AG04449 (cell line): ENCODE results near the gene RASGEF1B.

ENCODE experiments used
- CTCF ChIA-PET: fragments of 350-600 bp; formaldehyde crosslinking; extraction: SDS; loops from one replicate; lab custom pipeline; 2021; ENCODE audit warnings: antibody characterized with exemption; lab: Yijun Ruan, JAX
- POLR2A ChIA-PET: fragments of 400-600, 350-600 bp; formaldehyde crosslinking; extraction: SDS; loops from one replicate; lab custom pipeline; 2020; ENCODE audit warnings: antibody characterized with exemption, inconsistent platforms; lab: Yijun Ruan, JAX
- DNase-seq: peaks from one replicate; pipeline ENCODE4 v3.0.0-alpha.2; 2010; ENCODE audit warnings: low read depth, low spot score
- H3K4me3 ChIP-seq: 2 replicates; pipeline ENCODE4 v1.5.1; 2011; ENCODE audit warnings: low read depth, mild to moderate bottlenecking, control low read depth, low read length
- TF ChIP-seq, protein P1 (sequence below): IDR thresholded peaks from one replicate; pipeline ENCODE4 v1.5.1; 2011; ENCODE audit warnings: mild to moderate bottlenecking, moderate library complexity, low read length, control low read depth, inconsistent platforms; ENCODE audit not compliant: insufficient read depth; ENCODE audit errors: missing control alignments

Gene RASGEF1B

GRCh38 chr4:81440949-81441348 lies 30.8 kb downstream of the RASGEF1B start:
- ChIA-PET POLR2A (interaction anchor here (0.6 kb wide), 1 partner anchor 466 kb away, joined by 3 read pairs; no protein-coding TSS in a partner anchor), CTCF (no interaction called here)
- TF ChIP-seq, protein P1, sequence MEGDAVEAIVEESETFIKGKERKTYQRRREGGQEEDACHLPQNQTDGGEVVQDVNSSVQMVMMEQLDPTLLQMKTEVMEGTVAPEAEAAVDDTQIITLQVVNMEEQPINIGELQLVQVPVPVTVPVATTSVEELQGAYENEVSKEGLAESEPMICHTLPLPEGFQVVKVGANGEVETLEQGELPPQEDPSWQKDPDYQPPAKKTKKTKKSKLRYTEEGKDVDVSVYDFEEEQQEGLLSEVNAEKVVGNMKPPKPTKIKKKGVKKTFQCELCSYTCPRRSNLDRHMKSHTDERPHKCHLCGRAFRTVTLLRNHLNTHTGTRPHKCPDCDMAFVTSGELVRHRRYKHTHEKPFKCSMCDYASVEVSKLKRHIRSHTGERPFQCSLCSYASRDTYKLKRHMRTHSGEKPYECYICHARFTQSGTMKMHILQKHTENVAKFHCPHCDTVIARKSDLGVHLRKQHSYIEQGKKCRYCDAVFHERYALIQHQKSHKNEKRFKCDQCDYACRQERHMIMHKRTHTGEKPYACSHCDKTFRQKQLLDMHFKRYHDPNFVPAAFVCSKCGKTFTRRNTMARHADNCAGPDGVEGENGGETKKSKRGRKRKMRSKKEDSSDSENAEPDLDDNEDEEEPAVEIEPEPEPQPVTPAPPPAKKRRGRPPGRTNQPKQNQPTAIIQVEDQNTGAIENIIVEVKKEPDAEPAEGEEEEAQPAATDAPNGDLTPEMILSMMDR: no peak
- DNase-seq: no peak
- no peak overlapping the region for H3K4me3 ChIP-seq

GRCh38 chr4:81436941-81437574 lies 34.6 kb downstream of the RASGEF1B start:
- TF ChIP-seq, protein P1: no peak
- ChIA-PET POLR2A (no interaction called here), CTCF (interaction anchor here (1.6 kb wide), 1 partner anchor 30 kb away, joined by 5 read pairs; no protein-coding TSS in a partner anchor)
- DNase-seq: no peak
- H3K4me3 ChIP-seq: no peak overlapping the region

DNA sequence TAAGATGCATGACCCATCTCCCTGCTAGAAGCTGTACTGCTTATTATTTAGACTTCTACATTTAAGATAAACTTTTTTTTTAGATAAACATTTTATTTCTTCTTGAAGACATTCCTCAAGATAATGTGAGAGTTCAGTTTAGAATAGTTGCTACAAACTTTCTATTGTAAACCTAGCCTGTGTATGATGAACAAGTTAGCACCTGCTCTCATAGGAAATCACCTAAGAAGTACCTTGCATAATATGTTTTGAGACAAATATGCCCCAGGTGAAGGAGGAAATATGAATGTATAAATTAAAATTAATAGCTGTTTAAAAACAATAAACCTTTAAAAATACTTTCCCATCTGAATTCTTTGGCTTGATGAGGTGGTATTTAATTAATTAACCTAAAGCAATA lies 35.6 kb downstream of the RASGEF1B start:
- H3K4me3 ChIP-seq: no peak overlapping the region
- TF ChIP-seq, protein P1: no peak
- CTCF ChIA-PET: interaction anchor here (1.6 kb wide), 1 partner anchor 31 kb away, joined by 5 read pairs; no protein-coding TSS in a partner anchor
- POLR2A ChIA-PET: no interaction called here
- DNase-seq: no peak

- POLR2A ChIA-PET: no interaction called here
- TF ChIP-seq, protein P1: no peak
- no peak overlapping the region for H3K4me3 ChIP-seq
- CTCF ChIA-PET: interaction anchor here (1.0 kb wide), 1 partner anchor 8 kb away, joined by 3 read pairs; no protein-coding TSS in a partner anchor
- no peak for DNase-seq
These were observed 38.9 kb downstream of the RASGEF1B start for GRCh38 chr4:81432825-81433224.

GRCh38 chr4:81431971-81432370 lies 39.7 kb downstream of the RASGEF1B start:
- ChIA-PET CTCF (no interaction called here), POLR2A (no interaction called here)
- TF ChIP-seq, protein P1: no peak
- DNase-seq: no peak
- H3K4me3 ChIP-seq: no peak overlapping the region

- no peak overlapping the region for H3K4me3 ChIP-seq
- ChIA-PET CTCF (no interaction called here), POLR2A (no interaction called here)
- TF ChIP-seq, protein P1: no peak
- no peak for DNase-seq
These were observed 42.1 kb downstream of the RASGEF1B start for GRCh38 chr4:81429607-81430006.
